H1 (cell line): Measurements from ENCODE around the gene CUX1.

Source experiments
- EZH2 ChIP-seq: fragments of 200-600 bp; sonication (generic); IDR thresholded peaks from 2 replicates; pipeline ENCODE4 v1.7.1; 2012; ENCODE audit warnings: low read depth, mild to moderate bottlenecking, moderate library complexity, low read length, inconsistent platforms; ENCODE audit not compliant: severe bottlenecking
- JUN ChIP-seq: IDR thresholded peaks from 2 replicates; pipeline ENCODE4 v1.6.1; 2011; ENCODE audit warnings: low read depth, mild to moderate bottlenecking, improper control_type of control experiment, low read length
- MAFK ChIP-seq: IDR thresholded peaks from 2 replicates; pipeline ENCODE4 v1.6.1; 2012; ENCODE audit warnings: low read depth, mild to moderate bottlenecking, improper control_type of control experiment, low read length
- POLR2A ChIP-seq, 2 experiments: IDR thresholded peaks; 1 replicate in 1 of 2; 2 replicates in 1 of 2; pipeline ENCODE4 v1.6.1; 2011; ENCODE audit warnings: low read depth in 2 of 2, low read length in 2 of 2, mild to moderate bottlenecking in 2 of 2; ENCODE audit errors: control extremely low read depth in 1 of 2
- SIN3A ChIP-seq, 2 experiments: IDR thresholded peaks in 1 of 2; conservative IDR thresholded peaks in 1 of 2; 2 replicates each; pipeline ENCODE4 v1.6.1; 2011 to 2012; ENCODE audit warnings: low read length in 2 of 2, improper control_type of control experiment in 1 of 2, low read depth in 1 of 2, mild to moderate bottlenecking in 1 of 2
- SIX5 ChIP-seq: IDR thresholded peaks from 2 replicates; pipeline ENCODE4 v1.6.1; 2011; ENCODE audit warnings: mild to moderate bottlenecking, low read depth, low read length
- TAF1 ChIP-seq: IDR thresholded peaks from 2 replicates; pipeline ENCODE4 v1.6.1; 2011; ENCODE audit warnings: mild to moderate bottlenecking, low read depth, low read length
- TF ChIP-seq, protein P1 (sequence below), 3 experiments: IDR thresholded peaks; 1 replicate in 2 of 3; 2 replicates in 1 of 3; pipeline versions ENCODE4 v1.5.1 to v1.6.1; 2011; ENCODE audit warnings: low read length in 3 of 3, mild to moderate bottlenecking in 3 of 3, inconsistent platforms in 2 of 3, low read depth in 1 of 3, moderate library complexity in 1 of 3; ENCODE audit not compliant: insufficient read depth in 1 of 3; ENCODE audit errors: control extremely low read depth in 1 of 3
- TF ChIP-seq, protein P2 (sequence below): IDR thresholded peaks from 2 replicates; pipeline ENCODE4 v1.6.1; 2012; ENCODE audit warnings: low read length, inconsistent platforms

DNA sequence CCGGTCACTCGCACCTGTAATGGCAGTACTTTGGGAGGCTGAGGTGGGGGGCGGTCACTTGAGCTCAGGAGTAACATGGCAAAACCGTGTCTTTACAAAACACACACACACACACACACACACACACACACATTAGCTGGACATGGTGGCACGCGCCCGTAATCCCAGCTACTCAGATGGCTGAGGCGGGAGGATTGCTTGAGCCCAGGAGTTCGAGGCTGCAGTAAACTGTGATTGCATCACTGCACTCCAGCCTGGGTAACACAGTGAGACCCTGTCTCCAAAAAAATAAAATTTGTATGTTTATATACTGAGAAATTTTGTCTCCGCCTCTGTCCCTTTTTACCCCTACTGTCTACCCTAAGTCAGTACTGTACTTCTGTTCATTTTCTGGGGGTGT, 86.6 kb downstream of the CUX1 start:
- TF ChIP-seq, protein P1, sequence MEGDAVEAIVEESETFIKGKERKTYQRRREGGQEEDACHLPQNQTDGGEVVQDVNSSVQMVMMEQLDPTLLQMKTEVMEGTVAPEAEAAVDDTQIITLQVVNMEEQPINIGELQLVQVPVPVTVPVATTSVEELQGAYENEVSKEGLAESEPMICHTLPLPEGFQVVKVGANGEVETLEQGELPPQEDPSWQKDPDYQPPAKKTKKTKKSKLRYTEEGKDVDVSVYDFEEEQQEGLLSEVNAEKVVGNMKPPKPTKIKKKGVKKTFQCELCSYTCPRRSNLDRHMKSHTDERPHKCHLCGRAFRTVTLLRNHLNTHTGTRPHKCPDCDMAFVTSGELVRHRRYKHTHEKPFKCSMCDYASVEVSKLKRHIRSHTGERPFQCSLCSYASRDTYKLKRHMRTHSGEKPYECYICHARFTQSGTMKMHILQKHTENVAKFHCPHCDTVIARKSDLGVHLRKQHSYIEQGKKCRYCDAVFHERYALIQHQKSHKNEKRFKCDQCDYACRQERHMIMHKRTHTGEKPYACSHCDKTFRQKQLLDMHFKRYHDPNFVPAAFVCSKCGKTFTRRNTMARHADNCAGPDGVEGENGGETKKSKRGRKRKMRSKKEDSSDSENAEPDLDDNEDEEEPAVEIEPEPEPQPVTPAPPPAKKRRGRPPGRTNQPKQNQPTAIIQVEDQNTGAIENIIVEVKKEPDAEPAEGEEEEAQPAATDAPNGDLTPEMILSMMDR (IDR thresholded peaks at IDR 0.05; ENCODE audit: control extremely low read depth in 1 of 3, insufficient read depth in 1 of 3, low read depth in 1 of 3, low read length in 3 of 3): no peak
- TF ChIP-seq POLR2A (IDR thresholded peaks at IDR 0.05; ENCODE audit: control extremely low read depth in 1 of 2, low read depth in 2 of 2, low read length in 2 of 2) (no peak), TAF1 (no peak), SIN3A (conservative IDR thresholded peaks at IDR 0.05 in 1 of 2, IDR thresholded peaks at IDR 0.05 in 1 of 2; ENCODE audit: low read depth in 1 of 2, low read length in 2 of 2) (no peak), MAFK (no peak), SIX5 (no peak), JUN (no peak), EZH2 (no peak)
- TF ChIP-seq, protein P2, sequence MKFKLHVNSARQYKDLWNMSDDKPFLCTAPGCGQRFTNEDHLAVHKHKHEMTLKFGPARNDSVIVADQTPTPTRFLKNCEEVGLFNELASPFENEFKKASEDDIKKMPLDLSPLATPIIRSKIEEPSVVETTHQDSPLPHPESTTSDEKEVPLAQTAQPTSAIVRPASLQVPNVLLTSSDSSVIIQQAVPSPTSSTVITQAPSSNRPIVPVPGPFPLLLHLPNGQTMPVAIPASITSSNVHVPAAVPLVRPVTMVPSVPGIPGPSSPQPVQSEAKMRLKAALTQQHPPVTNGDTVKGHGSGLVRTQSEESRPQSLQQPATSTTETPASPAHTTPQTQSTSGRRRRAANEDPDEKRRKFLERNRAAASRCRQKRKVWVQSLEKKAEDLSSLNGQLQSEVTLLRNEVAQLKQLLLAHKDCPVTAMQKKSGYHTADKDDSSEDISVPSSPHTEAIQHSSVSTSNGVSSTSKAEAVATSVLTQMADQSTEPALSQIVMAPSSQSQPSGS: no peak
